Mesothelial cell of epicardium (in vitro differentiated cells): ENCODE results near the gene ABCB8. TPM values are rescaled to one million over a fixed set of nuclear protein-coding genes. Genes with fewer than 3 reads are reported as not detected.
"Not testable (repeated sequence)": the region's sequence is repeated elsewhere in the genome, so short reads cannot be mapped to it uniquely, and the experiment has no call there.

Experiments
- DNase-seq, 2 experiments: peaks; one replicate each; pipeline ENCODE4 v3.0.0; 2021; ENCODE audit warnings: low spot score in 2 of 2; ENCODE audit not compliant: unreplicated experiment in 2 of 2
- H3K27ac Mint-ChIP-seq: 2 replicates; pipeline ENCODE4 v1.8.0; 2021; ENCODE audit warnings: mixed read lengths
- H3K27me3 Mint-ChIP-seq: 2 replicates; pipeline ENCODE4 v1.8.0; 2021; ENCODE audit warnings: low read depth, mixed read lengths
- H3K36me3 Mint-ChIP-seq: 2 replicates; pipeline ENCODE4 v1.8.0; 2021; ENCODE audit warnings: mixed read lengths
- H3K4me1 Mint-ChIP-seq: 2 replicates; pipeline ENCODE4 v1.8.0; 2021; ENCODE audit warnings: mixed read lengths
- H3K4me3 Mint-ChIP-seq: 2 replicates; pipeline ENCODE4 v1.8.0; 2021; ENCODE audit warnings: mild to moderate bottlenecking, moderate library complexity, mixed read lengths
- H3K9me3 Mint-ChIP-seq: 2 replicates; pipeline ENCODE4 v1.8.0; 2021; ENCODE audit warnings: mixed read lengths
- CTCF ChIP-seq: fragments of 200-600 bp; sonication (generic); IDR thresholded peaks from one replicate; pipeline ENCODE4 v1.5.0; 2021; ENCODE audit warnings: antibody characterized with exemption; ENCODE audit not compliant: unreplicated experiment
- total RNA-seq: library from RNA; stranded (reverse); gene quantifications from 3 replicates; pipeline ENCODE4 v1.2.1, GENCODE V29; 2021

Gene ABCB8
- total RNA-seq, 1 donor from 2014 or later, result 40.7 TPM

- H3K27ac Mint-ChIP-seq, result no peak overlapping the region
- H3K36me3 Mint-ChIP-seq, result peaks cover 6% of the 10 kb centered on the region
- H3K4me3 Mint-ChIP-seq, result peak overlapping the region; percentile 28
- H3K27me3 Mint-ChIP-seq, result peaks cover 54% of the 10 kb centered on the region
- H3K9me3 Mint-ChIP-seq, result no peaks in the 10 kb centered on the region
- no peak for DNase-seq
- peaks cover 34% of the 10 kb centered on the region for H3K4me1 Mint-ChIP-seq
- no peak for TF ChIP-seq CTCF
These were observed 9.2 kb upstream of the ABCB8 start for GRCh38 chr7:151019130-151019447.

GRCh38 chr7:151020231-151020630 is 8.0 kb upstream of the ABCB8 start:
- H3K36me3 Mint-ChIP-seq, result peaks cover 4% of the 10 kb centered on the region
- peaks cover 48% of the 10 kb centered on the region for H3K27me3 Mint-ChIP-seq
- H3K4me1 Mint-ChIP-seq, result peaks cover 34% of the 10 kb centered on the region
- H3K27ac Mint-ChIP-seq, result no peak overlapping the region
- H3K4me3 Mint-ChIP-seq, result peak overlapping the region; percentile 20
- DNase-seq, result no peak
- no peaks in the 10 kb centered on the region for H3K9me3 Mint-ChIP-seq
- TF ChIP-seq CTCF, result no peak

GRCh38 chr7:151023232-151023631 is 5.0 kb upstream of the ABCB8 start:
- no peak overlapping the region for H3K27ac Mint-ChIP-seq
- H3K27me3 Mint-ChIP-seq, result peaks cover 25% of the 10 kb centered on the region
- no peaks in the 10 kb centered on the region for H3K9me3 Mint-ChIP-seq
- H3K36me3 Mint-ChIP-seq, result no peaks in the 10 kb centered on the region
- H3K4me3 Mint-ChIP-seq, result no peak overlapping the region
- TF ChIP-seq CTCF, result no peak
- DNase-seq, result no peak
- peaks cover 45% of the 10 kb centered on the region for H3K4me1 Mint-ChIP-seq

- DNase-seq, result no peak
- TF ChIP-seq CTCF, result no peak
- H3K36me3 Mint-ChIP-seq, result no peaks in the 10 kb centered on the region
- H3K27me3 Mint-ChIP-seq, result peaks cover 17% of the 10 kb centered on the region
- peak within 1 kb of the TSS; percentile 25 for H3K27ac Mint-ChIP-seq
- no peaks in the 10 kb centered on the region for H3K9me3 Mint-ChIP-seq
- H3K4me3 Mint-ChIP-seq, result no peak within 1 kb of the TSS
- peaks cover 44% of the 10 kb centered on the region for H3K4me1 Mint-ChIP-seq
These were observed 3.7 kb upstream of the ABCB8 start, which contains the start of gene ATG9B for GRCh38 chr7:151024435-151025056. TSS of gene ATG9B (minus strand) at chr7:151024494. CDS start at chr7:151024423, 71 bp downstream.

- peaks cover 2% of the 10 kb centered on the region for H3K36me3 Mint-ChIP-seq
- peaks cover 32% of the 10 kb centered on the region for H3K4me1 Mint-ChIP-seq
- peak overlapping the region; percentile 97 for H3K27ac Mint-ChIP-seq
- no peak for TF ChIP-seq CTCF
- no peak for DNase-seq
- peaks cover 4% of the 10 kb centered on the region for H3K27me3 Mint-ChIP-seq
- no peaks in the 10 kb centered on the region for H3K9me3 Mint-ChIP-seq
- H3K4me3 Mint-ChIP-seq, result no peak overlapping the region
These were observed 2.2 kb upstream of the ABCB8 start for GRCh38 chr7:151025924-151026671.

GRCh38 chr7:151026771-151027727 is 1.2 kb upstream of the ABCB8 start:
- peak overlapping the region; percentile 97 for H3K27ac Mint-ChIP-seq
- not testable (repeated sequence) for H3K36me3 Mint-ChIP-seq, DNase-seq, H3K27me3 Mint-ChIP-seq, H3K9me3 Mint-ChIP-seq
- H3K4me1 Mint-ChIP-seq, result peaks cover 32% of the 10 kb centered on the region
- H3K4me3 Mint-ChIP-seq, result peak overlapping the region; percentile 91

GRCh38 chr7:151027728-151028130 is 521 bp upstream of the ABCB8 start:
- DNase-seq, H3K27me3 Mint-ChIP-seq, H3K9me3 Mint-ChIP-seq, H3K36me3 Mint-ChIP-seq: not testable (repeated sequence)
- peak overlapping the region; percentile 91 for H3K4me3 Mint-ChIP-seq
- H3K27ac Mint-ChIP-seq, result peak overlapping the region; percentile 97
- peaks cover 32% of the 10 kb centered on the region for H3K4me1 Mint-ChIP-seq
